NCI-H1694 treated with DMSO at 0.1 percent for 48 hours (cell line): ENCODE measurements around the gene ZNF490.
A peak's percentile ranks its signal among the peaks of the same experiment; 100 is the strongest.
"Not testable (repeated sequence)": the region's sequence is repeated elsewhere in the genome, so short reads cannot be mapped to it uniquely, and the experiment has no call there.

Source experiments
- DNase-seq: peaks from one replicate; lab custom pipeline; 2025; lab: John Stamatoyannopoulos, UW

ZNF490 gene

GRCh38 chr19:12621253-12622024, 10.8 kb upstream of the ZNF490 start:
- not testable (repeated sequence) for DNase-seq

GRCh38 chr19:12617646-12618045, 7.0 kb upstream of the ZNF490 start:
- no peak for DNase-seq

GRCh38 chr19:12611361-12611699, 717 bp upstream of the ZNF490 start:
- peak; percentile 22 for DNase-seq

GRCh38 chr19:12607631-12608030, 3.0 kb downstream of the ZNF490 start:
- DNase-seq, result no peak

GRCh38 chr19:12606796-12607195, 3.8 kb downstream of the ZNF490 start:
- DNase-seq, result no peak

GRCh38 chr19:12603714-12604113, 6.9 kb downstream of the ZNF490 start:
- no peak for DNase-seq

- no peak for DNase-seq
Observed at GRCh38 chr19:12597594-12597993, 13.0 kb downstream of the ZNF490 start.

- no peak for DNase-seq
Observed at GRCh38 chr19:12596927-12597548, 13.6 kb downstream of the ZNF490 start.

GRCh38 chr19:12596485-12596884, 14.1 kb downstream of the ZNF490 start:
- no peak for DNase-seq

- no peak for DNase-seq
Observed at GRCh38 chr19:12581100-12581499, 29.5 kb downstream of the ZNF490 start.

- no peak for DNase-seq
Observed at GRCh38 chr19:12580180-12580694, 30.4 kb downstream of the ZNF490 start.

GRCh38 chr19:12578641-12579040, 32.0 kb downstream of the ZNF490 start:
- no peak for DNase-seq

GRCh38 chr19:12574036-12574435, 36.6 kb downstream of the ZNF490 start:
- no peak for DNase-seq

- DNase-seq, result no peak
Observed at GRCh38 chr19:12567951-12568350, 42.7 kb downstream of the ZNF490 start.

GRCh38 chr19:12566380-12566779, 44.2 kb downstream of the ZNF490 start:
- not testable (repeated sequence) for DNase-seq

- peak; percentile 50 for DNase-seq
Observed at GRCh38 chr19:12564016-12564664, 46.5 kb downstream of the ZNF490 start.

GRCh38 chr19:12555456-12555930, 55.1 kb downstream of the ZNF490 start:
- DNase-seq, result no peak

- peak; percentile 97 for DNase-seq
Observed at GRCh38 chr19:12551060-12551832, 59.4 kb downstream of the ZNF490 start, which contains the start of gene ZNF564. Gene ZNF564 (minus strand): TSS chr19:12551482. CDS start chr19:12551332, 150 bp downstream.

- no peak for DNase-seq
Observed at GRCh38 chr19:12546903-12547302, 63.7 kb downstream of the ZNF490 start.

- no peak for DNase-seq
Observed at GRCh38 chr19:12546068-12546467, 64.5 kb downstream of the ZNF490 start.

GRCh38 chr19:12545267-12545666, 65.3 kb downstream of the ZNF490 start:
- DNase-seq, result no peak

GRCh38 chr19:12544401-12544876, 66.2 kb downstream of the ZNF490 start:
- no peak for DNase-seq
